GM13977 (cell line): ENCODE measurements around the gene RAB3A.
A peak's percentile ranks its signal among the peaks of the same experiment; 100 is the strongest.

Experiments
- DNase-seq: peaks from one replicate; pipeline ENCODE4 v3.0.0; 2012; ENCODE audit warnings: low spot score
- in situ Hi-C: fragments of 300-500 bp; cut with MboI; formaldehyde crosslinking; loops from one replicate; pipeline ENCODE4 v1.12.0; 2022; ENCODE audit warnings: low sequenced_read_pairs, low pct_unique_long_range_greater_than_20kb, mixed read lengths, inconsistent platforms; ENCODE audit not compliant: unreplicated experiment
- TF ChIP-seq, protein P1 (sequence below): IDR thresholded peaks from 2 replicates; pipeline ENCODE4 v1.5.1; 2012; ENCODE audit warnings: mild to moderate bottlenecking, control low read depth; ENCODE audit not compliant: insufficient read depth; ENCODE audit errors: extremely low read depth, missing control alignments

The RAB3A gene

DNA sequence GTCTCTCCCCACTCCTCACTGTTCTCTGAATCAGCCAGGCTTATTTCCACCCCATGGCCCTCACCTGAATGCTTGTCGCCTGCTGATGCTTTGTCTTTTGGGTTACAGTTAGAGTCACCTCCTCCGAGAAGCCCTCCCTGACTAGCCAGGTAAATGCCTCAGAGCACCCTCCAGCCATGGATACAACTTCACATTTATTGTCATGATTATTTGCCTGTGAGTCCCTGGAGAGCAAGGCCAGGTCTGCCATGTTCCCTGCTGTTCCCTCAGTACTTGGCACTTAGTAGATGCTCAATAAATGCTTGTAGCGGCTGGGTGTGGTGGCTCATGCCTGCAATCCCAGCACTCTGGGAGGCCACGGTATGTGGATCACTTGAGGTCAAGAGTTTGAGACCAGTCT is 26.1 kb upstream of the RAB3A start:
- TF ChIP-seq, protein P1, sequence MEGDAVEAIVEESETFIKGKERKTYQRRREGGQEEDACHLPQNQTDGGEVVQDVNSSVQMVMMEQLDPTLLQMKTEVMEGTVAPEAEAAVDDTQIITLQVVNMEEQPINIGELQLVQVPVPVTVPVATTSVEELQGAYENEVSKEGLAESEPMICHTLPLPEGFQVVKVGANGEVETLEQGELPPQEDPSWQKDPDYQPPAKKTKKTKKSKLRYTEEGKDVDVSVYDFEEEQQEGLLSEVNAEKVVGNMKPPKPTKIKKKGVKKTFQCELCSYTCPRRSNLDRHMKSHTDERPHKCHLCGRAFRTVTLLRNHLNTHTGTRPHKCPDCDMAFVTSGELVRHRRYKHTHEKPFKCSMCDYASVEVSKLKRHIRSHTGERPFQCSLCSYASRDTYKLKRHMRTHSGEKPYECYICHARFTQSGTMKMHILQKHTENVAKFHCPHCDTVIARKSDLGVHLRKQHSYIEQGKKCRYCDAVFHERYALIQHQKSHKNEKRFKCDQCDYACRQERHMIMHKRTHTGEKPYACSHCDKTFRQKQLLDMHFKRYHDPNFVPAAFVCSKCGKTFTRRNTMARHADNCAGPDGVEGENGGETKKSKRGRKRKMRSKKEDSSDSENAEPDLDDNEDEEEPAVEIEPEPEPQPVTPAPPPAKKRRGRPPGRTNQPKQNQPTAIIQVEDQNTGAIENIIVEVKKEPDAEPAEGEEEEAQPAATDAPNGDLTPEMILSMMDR: no peak
- DNase-seq: no peak
- in situ Hi-C loops: no loop called here

GRCh38 chr19:18229474-18229873 is 25.6 kb upstream of the RAB3A start:
- in situ Hi-C loops: no loop called here
- TF ChIP-seq, protein P1: peak; percentile 56
- no peak for DNase-seq

DNA sequence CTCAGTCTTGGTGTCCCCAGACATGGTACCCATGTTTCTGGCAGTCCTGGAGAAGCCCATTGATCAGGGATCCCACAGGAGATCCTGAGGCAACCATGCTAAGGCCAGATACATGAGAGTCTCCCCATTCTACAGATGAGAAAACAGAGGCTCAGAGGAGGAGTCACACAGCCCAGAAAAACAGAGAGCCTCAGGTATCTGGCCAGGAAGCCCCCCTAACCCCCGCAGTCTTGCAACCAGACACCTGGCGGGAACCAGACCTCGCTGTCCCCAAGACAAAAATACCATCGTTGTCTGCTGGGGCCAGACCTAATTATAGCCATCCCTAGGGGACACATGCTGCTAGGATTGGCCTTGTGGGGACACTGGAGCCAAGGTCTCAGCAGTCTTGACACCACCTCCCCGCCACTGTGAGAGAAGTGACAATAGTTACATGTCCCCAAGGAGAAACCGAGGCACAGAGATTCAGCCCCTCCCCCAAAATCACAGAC is 24.0 kb upstream of the RAB3A start:
- in situ Hi-C loops: no loop called here
- TF ChIP-seq, protein P1: no peak
- DNase-seq: no peak

- in situ Hi-C loops: no loop called here
- DNase-seq: peak; percentile 64
- TF ChIP-seq, protein P1: no peak
These were observed 23.3 kb upstream of the RAB3A start for GRCh38 chr19:18226956-18227780.

- DNase-seq: no peak
- TF ChIP-seq, protein P1: no peak
- in situ Hi-C loops: no loop called here
These were observed 22.0 kb upstream of the RAB3A start, which contains the start of gene PDE4C for GRCh38 chr19:18225702-18226468. TSS of gene PDE4C (minus strand) at chr19:18226438. CDS start at chr19:18226415, 23 bp downstream.

DNA sequence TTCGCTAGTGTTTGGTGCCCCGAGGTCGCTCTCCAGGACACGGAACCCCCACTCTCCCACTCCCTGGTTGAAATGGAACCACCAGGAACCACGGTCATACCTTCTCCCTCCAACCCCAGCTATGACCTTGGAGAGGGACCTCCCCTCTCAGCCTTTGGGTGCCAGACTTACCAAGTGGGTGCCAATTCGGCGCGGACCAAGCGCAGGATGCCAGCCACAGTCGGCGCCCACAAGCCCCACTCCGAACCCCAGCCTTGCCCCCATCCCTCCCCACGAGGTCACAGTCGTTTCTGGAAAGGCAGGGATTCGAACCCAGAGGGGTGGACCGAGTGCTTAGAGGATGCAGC is 21.5 kb upstream of the RAB3A start:
- TF ChIP-seq, protein P1: no peak
- in situ Hi-C loops: no loop called here
- DNase-seq: no peak
